IPS-NIHi11 (cell line): ENCODE results near the gene IQGAP3.

ENCODE experiments used
- DNase-seq: peaks from one replicate; pipeline ENCODE4 v3.0.0; 2012; ENCODE audit warnings: mixed read lengths, low spot score

Gene IQGAP3

DNA sequence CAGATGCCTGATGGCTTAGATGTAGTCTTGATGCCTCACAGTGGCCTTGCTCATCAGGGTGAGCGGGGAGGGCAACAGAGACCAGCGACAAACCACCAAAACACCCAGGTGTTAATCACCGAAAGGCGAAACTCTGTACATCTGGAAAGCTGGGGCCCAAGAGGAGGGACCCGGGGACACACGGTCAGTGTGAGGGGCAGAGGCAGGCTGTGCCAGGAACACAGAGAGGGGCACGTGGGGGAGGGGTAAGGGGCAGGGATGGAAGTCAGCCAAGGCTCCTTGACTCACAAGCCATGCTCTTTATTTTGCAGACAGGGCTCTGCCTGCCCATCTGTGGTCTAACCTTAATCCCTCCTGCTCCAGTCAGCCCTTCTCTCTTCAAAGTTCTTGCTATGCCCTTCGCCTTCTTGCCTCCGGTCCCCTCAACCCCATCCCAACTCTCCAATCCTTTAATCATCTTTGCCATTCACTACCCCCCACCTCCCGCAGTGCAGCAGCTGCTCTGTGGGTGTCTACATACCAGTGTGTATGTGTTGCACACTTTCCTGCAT is 76.1 kb downstream of the IQGAP3 start:
- DNase-seq, result no peak

DNA sequence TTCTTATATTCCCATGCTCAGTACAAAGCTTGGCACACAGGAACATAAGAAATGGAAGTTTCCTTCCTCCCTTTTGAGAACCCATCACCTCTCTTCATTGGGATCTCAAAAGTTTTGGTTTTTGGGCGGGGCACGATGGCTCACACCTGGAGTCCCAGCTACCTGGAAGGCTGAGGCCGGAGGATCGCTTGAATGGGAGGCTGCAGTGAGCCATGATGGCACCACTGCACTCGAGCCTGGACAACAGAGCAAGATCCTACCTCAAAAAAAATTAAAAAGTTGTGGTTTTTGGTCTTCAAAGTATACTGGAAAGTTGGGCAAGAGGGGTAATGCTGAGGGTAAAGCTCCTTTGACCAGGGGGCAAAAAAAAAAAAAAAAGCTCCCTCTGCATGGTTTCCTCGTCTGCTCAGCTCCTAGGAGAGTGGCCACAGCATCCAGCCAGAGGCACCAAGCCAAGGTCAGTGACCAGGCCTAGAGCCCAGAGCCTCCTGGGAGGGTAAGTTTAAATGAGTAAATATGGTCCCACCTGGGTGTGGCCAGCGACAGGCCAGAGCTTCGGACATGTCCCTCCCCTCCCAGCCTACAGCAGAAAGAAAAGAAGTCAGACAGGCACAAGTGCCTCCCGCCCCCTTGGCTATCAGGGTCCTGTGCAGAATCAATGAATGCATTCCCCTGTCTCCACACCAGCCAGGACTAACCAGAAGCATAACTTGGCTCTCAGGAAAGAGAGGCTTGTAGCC is 76.8 kb downstream of the IQGAP3 start:
- no peak for DNase-seq

DNA sequence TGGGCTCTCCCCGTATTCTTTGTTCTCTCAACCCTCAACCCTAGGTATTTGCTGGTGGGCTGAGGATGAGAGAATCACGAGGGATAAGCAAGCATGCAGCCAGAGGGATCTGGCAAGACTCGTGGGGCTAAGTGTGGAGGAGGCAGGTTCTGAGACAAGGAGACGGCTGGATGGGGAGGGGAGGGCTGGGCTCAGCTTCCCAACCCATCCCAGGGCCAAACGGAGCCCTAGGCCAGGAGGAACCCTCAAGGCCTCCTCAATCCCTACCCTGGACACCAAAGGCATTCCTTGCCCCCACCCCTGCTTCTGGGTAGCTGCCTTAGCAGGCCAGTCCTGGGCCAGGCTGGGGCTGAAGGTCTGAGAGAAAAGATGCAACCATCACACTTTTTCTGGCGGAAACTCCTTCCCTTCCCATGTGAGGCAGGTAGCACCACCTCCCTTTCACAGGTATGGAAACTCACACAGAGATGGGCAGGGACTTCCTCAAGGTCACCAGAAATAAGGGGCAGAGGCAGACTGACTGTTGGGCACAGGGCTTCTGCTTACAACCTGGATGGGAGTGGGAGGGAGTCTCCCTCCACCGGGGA is 78.0 kb downstream of the IQGAP3 start:
- DNase-seq, result no peak

DNA sequence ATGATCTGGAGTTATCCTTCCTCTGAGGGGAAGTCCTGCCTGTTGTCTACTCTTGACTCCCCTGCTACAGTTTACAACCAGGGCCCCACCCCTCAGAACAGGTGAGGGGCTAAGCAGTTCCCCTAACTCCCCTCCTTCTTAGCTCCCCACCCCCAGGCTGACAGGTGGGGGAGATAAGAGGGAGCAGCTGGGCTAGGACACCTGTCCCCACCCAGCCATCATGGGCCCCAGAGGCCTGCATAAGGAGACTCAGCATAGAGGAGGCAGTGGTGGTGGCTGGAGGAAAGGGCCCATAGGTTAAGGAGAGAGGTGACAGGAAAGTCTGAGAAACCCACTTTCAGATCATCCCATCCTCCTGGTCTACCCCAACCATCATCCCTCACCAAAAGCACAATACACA is 78.6 kb downstream of the IQGAP3 start:
- no peak for DNase-seq

DNA sequence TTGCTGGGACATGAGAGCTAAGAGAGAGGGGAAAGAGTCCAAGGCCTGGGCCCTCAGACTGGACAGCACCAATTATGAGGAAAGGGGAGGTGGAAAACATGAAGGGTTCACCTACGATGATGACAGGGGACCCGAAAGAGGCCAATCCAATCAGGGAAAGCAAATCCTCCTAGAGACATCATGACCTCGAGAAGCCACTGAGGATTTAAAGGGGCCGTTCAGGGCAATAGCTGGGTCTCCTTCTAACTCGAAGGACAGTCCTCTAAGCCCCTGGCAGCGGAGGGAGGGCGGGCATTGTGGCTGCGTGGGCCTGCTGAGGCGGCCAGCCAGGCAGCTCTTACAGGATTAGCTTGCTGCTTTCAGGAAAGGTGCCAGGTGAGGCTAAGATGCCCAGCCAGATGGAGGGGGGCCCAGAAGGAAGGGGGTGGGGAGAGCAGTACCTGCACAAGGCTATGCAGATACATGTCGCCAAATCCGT is 79.2 kb downstream of the IQGAP3 start:
- no peak for DNase-seq

DNA sequence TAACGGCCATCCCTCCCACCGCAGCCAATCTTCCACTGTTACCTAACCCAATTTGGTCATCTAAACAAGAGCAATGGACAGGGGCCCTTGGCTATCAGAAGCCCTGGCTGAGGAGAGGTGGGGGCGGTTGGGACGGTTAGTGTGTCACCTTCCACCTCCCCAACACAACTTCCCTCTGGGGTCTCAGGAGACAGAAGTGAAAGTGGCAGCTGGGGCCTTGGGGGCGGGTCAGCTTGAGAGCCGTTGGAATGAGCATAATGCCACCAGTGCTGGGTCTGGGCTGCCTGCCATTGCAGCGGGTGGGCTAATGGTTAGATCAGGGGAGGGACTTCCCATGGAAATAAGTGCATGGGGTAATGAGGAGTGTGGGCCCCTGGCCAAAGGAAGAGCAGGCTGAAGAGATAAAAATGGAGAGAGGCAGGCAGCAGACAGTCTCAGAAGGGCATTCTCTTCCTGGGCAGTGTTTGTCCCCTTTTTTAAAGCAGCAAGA is 79.7 kb downstream of the IQGAP3 start:
- no peak for DNase-seq

DNA sequence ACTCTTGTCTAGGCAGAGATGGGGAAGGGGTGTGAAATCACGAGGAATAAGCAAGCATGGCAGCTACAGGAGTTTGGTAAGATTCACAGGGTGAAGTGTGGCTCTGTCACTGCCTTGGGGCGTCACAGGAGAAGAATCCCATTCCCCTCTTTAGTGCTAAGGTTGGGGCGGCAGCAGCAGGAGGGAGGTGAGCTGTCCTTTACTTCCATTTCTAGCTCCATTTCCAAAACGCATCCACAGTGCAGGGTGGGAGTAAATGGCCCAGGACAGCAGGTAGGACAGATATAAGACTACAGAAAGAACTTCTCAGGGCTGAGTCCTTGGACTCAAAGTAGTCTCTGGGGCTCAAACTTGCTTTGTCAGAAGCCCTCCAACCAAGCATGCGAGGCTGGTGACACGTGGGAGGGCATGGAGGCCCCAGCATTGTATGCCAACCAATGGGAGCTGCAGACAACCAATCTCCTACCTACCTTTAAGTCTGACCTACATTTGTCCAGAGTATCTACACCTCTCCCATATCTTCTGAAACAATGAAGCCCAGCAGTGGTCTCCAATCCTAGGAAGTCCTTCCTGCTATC is 80.3 kb downstream of the IQGAP3 start:
- no peak for DNase-seq

DNA sequence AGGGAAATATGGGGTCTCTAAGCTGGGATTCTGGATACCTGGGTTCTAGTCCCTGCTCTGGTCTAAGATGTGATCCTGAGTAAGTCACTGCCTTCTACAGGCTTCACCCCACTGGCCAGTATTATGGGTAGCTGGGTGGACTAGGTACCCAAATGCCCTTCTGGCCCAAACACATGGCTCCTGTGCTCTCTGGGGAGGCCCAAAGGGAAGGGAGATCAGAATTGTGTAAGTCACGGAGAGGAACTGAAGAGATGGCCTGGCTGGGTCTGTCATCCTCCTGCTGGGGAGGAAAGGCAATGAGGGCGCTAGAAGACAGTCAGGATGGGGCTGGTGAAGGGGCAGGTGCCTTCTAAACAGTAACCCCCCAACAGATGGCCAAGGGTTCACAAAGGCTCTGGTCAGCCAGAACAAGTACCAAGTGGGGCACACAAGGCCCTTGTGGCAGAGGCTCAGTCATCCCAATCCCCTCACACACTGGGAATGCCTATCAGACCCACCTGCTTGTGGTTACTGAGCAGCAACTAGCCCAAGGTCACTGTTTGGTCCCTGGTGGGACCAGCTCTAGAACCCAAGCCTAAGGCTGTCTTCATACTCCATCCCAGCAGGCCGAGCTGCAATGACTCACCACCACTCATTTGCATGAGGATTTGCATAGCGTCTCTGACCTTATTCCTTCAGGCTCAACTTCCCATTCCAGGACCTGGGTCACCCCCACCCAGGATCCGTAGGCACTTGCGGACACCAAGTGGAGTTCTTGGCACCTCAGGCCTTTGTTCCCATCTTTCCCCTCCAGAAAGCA is 81.0 kb downstream of the IQGAP3 start:
- DNase-seq, result no peak

DNA sequence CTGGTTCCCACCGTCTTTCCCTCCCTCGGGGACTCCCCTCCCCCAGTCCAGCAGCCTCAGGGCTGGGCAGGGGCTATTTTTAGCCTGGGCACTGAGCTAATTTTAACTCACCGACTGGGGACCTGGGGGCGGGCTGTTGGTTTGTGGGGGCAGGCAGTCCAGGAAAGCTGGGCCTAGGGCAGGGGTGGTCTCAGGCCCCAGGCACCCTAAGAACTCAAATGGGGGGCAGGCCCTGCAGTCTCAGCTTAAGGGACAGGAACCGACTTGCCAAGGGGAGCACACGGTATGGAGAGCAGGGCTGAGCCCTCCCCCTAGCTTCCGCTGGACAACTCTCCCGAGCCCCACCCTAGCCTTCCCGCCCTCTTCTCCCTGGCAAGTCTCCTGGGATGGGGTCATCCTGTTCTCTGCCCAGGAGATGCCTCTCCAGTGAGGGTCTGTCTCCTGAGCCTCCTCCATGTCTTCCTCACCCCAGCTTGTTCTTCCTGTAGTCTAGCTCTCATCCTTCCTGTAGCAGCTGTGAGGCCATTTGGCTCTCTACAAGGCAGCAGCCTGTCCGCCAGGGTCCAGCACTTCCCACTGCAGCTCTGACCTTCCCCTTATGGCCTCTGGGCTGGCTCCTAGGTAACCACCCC is 81.8 kb downstream of the IQGAP3 start:
- peak; percentile 73 for DNase-seq

DNA sequence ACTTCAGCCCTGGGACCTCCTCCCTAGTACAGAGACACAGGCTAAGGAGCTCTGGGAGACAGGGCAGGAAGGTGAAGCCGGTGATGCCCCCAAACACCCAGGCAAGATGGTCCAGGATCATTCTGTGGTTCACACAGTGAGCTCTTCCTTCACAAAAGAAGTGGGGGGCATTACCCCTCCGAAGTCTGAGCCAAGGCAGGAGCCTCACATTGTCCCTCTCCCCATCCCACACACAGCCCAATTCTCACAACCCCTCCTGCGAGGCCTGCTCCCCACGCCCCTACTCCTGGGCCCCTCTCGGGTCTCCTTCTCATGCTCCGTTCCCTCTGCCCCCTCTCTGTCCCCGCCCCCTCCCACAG is 82.5 kb downstream of the IQGAP3 start:
- DNase-seq, result no peak

DNA sequence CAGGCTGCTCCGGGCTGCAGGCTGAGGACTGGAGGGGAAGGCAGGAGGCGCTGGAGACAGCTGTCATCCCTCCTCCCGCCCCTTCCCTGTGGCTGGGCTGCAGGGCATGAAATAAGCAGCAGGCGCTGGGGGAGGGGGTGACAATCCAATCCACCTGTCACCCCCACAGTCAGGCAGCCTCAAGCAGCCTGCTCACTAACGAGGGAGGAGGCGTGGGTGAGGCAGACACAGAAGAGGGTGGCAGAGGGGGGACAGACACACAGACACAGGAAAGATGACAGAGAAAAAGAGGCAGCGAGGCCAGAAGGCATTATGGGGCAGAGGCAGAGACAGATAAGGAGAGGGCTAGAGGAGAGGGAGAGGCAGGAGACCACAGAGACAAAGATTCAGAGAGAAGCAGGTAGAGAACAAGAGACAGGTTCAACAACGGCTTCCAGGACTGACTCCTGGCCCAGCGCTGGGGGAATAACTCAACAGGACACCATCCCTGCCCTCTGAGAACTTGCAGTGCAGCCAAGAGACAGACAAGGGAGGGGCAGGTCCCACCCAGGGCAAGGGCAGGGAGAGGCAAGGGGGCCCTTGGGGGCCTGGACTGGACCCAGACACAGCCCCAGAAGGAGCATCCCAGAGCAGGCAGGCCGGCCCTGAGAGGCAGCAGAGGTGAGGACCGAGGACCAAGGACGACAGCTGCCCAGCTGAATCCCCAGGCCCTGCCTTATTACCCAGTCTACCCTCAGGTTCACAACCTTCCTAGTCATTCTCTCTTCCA is 83.0 kb downstream of the IQGAP3 start:
- peak; percentile 68 for DNase-seq

DNA sequence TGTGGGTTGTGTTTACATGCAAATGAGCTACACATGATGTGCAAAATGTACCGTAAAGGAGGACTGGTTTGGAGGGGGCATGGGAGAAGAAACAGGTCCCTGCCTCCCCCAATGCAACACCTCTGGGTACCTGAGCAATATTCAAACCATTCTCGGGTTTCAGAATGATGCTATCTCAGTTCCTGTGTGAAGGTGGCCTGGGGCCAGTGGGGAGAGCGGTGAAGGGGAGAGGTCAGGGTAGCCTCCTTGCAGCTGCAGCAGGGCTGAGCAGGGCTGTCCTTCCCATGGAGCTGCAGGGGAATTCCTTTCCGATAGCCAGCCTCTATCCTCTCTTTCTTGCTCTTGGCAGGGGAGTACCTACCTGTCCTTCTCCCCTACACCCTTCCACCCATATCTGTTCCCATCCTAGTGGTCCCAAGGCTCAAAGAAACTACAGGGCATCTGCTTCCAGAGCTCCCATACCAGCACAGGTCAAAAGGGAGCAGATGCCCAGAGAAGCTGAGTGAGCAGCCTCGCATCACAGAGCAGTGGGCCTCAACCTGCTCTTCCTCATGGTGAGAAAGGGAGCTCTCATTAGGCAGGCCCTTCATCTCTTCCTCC is 83.7 kb downstream of the IQGAP3 start:
- no peak for DNase-seq

DNA sequence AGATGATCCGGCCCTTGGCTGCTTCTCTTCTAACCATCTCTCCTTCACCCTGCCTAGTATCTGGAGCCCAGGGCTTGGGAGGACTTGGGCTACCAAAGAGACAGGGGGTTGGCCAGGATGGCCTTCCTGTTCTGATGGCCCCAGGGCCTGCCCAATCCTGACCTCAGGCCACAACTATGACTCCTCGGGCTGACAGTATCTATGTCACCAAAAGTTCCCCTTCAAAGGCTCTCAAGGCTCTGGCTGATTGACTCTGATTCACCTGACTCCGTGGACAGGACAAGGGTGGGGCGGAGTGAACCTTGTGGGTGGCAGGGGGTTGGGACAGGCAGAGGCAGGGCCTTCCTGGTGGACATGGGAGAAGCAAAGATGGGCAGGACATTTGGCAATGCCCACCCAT is 84.5 kb downstream of the IQGAP3 start:
- DNase-seq, result no peak

DNA sequence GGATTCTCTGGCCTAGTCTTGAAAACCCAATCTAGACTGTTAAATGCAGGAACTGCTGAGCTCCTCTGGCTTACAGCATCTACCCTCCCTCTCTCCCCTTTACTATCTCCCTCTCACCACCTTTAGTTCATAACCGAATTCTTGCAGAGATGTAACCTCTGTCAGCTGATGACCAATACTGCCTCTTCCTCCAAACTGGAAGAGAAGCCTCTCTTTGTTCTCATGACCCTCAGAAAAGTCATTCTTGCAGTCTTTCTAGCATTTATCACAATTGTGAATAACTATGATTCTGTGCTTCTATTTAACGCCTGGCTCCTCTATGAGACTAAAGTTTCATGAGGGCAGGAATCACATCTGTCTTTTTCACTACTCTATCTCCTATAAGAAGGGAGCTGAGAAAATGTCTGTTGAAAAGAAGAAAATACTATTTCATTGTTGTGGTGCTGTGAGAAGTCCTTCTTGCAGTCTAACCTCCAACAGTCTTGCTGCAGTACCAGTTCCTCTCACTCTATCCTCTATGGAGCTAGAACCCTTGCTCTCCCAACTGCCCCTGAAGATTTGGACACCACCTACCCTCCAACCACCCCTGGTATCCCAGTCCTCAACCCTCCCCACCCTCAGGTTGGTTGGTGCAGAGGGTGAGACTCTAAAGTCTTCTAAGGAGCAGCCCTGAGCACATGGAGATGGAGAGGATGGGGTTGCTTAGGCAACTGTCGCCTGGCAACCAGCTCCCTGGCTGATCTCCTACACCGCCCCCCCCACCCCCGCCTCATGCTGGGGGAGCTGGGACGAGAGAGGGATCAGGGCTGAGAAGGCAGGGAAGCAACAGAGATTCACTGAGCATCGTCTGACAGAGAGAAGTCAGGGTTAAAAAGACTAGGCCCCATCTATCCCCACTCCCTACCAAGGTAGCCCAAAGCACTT is 85.7 kb downstream of the IQGAP3 start:
- DNase-seq, result no peak

DNA sequence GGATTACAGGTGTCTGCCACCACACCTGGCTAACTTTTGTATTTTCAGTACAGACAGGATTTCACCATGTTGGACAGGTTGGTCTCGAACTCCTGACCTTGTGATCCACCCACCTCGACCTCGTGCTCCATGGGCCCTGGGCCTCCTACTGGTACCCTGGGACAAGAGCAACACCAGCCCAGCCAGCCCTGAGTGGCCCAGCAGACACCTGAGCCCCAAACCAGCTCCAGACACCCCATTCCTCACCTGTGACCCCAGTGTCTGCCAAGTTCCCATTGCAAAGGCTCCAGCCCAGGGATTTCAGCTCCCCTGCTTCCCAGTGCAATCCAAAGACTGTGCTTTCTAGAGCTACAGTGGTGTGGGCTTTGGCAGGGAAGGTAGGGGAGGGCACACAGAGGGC is 86.4 kb downstream of the IQGAP3 start:
- DNase-seq, result no peak

DNA sequence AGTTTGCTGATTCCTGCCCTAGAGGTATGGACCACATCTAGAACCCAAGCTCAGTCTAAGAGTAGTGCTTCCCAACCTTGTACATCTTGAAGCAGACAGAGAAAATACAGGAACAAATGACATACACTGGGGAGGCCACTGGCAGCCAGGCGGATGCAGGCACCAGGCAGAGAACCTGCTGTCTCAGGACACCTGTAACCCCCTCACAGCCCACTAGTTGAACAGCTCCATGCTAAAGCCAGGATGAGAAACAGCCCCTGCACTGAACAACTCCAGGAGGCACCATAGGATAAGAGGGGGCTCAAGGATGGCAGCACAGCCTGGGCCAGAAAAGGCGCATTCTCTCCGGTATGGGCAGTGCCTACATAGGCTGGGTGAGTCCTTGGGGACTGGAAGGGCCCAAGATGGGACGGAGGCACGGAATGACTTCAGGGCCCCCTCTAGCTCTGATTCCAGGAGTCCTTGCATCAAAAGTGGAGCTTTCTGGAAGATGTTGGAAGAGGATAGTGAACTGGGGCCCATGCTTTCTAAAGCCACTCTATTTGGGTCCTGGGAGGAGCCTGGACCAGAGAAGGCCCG is 87.8 kb downstream of the IQGAP3 start:
- no peak for DNase-seq

DNA sequence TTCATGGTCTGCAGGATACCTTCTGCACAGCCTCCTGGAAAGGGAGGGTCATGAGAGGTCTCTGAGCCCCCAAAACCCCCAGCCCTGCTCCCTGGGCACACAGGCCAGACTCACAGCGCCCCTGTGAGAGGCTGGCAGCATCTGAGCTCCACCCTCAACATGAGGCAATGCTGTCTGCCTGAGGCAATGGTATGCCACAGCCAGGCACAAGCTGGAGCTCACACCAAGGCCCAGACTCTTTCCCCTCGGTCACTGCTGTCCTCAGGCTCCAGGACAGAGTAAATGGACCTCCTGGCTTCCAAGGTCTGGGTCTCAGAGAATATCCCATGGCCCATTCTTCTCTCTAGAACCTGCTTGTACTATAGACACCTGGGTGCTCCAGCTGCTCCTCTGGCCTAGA is 89.0 kb downstream of the IQGAP3 start:
- DNase-seq, result no peak

DNA sequence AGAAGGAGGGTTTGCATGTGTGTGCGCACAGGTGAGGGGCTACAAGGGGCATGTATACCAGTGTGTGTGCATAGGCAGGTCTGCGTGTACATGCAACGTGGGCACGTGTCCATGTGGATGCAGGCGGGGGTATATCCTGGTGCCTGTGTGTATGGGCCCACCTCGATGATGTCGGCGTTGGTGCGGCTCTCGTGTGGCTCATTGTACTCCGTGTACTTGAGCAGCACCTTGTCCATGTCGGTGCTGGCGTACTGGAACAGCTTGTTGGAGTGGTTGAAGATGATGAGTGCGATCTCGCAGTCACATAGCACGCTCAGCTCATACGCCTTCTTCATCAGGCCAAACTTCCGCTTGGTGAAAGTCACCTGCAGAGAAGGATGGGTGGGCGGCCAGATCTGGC is 90.1 kb downstream of the IQGAP3 start:
- no peak for DNase-seq

DNA sequence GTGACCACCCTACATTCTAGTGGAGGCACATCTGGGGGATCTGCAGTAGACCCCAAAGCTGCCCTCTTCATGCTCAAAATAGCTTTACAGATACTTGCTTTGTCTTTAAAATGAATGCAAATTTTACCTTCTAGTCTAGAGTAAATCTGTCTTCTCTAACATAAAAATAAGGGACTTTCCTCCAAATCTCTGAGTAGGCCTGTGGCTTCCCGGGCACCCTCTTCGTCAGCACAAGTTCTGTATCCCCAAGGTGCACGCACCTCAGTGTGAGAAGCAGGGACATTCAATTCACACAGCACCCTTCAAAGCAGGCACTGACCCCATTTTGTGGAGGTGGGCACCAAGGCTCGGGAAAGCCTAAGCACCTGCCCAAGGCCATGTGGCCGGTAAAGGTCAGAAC is 90.8 kb downstream of the IQGAP3 start:
- DNase-seq, result no peak
